Measurements from ENCODE around the gene KCNJ4.
"Not testable (repeated sequence)": the region's sequence is repeated elsewhere in the genome, so short reads cannot be mapped to it uniquely, and the experiment has no call there.

The KCNJ4 gene

GRCh38 chr22:38427465-38427864 is 27.5 kb downstream of the KCNJ4 start:
- no peak for DNase-seq

GRCh38 chr22:38426628-38427027 is 28.4 kb downstream of the KCNJ4 start:
- no peak for DNase-seq

GRCh38 chr22:38424525-38425080 is 30.4 kb downstream of the KCNJ4 start:
- no peak for DNase-seq

- DNase-seq = no peak
These were observed 31.2 kb downstream of the KCNJ4 start for GRCh38 chr22:38423512-38424503.

GRCh38 chr22:38422611-38423511 is 32.1 kb downstream of the KCNJ4 start:
- no peak for DNase-seq

- no peak for DNase-seq
These were observed 34.3 kb downstream of the KCNJ4 start for GRCh38 chr22:38420734-38421133.

GRCh38 chr22:38419858-38420160 is 35.2 kb downstream of the KCNJ4 start:
- DNase-seq = no peak

- DNase-seq = no peak
These were observed 35.7 kb downstream of the KCNJ4 start for GRCh38 chr22:38419121-38419857.

GRCh38 chr22:38418589-38418988 is 36.4 kb downstream of the KCNJ4 start:
- DNase-seq = no peak

GRCh38 chr22:38417252-38418060 is 37.5 kb downstream of the KCNJ4 start:
- DNase-seq = no peak

- DNase-seq = no peak
These were observed 38.3 kb downstream of the KCNJ4 start for GRCh38 chr22:38416621-38417251.

GRCh38 chr22:38415561-38416321 is 39.3 kb downstream of the KCNJ4 start:
- peak; percentile 13 for DNase-seq

- no peak for DNase-seq
These were observed 40.0 kb downstream of the KCNJ4 start for GRCh38 chr22:38415046-38415445.

GRCh38 chr22:38414009-38414395 is 41.0 kb downstream of the KCNJ4 start:
- DNase-seq = no peak

- DNase-seq = peak; percentile 16
These were observed 41.7 kb downstream of the KCNJ4 start for GRCh38 chr22:38413085-38414008.

GRCh38 chr22:38412435-38413084 is 42.4 kb downstream of the KCNJ4 start:
- no peak for DNase-seq

GRCh38 chr22:38411016-38411415 is 44.0 kb downstream of the KCNJ4 start:
- no peak for DNase-seq

- not testable (repeated sequence) for DNase-seq
These were observed 45.1 kb downstream of the KCNJ4 start for GRCh38 chr22:38409916-38410315.

- DNase-seq = no peak
These were observed 48.4 kb downstream of the KCNJ4 start for GRCh38 chr22:38406617-38407016.

Data from DMS153 (cell line).